GM21528 (cell line): Measurements from ENCODE around the gene PGAP1.

Source experiments
- ATAC-seq: cut with Tn5 transposase; IDR thresholded peaks from one replicate; pipeline ENCODE4 v1.9.1; 2021; ENCODE audit warnings: mild to moderate bottlenecking, moderate library complexity; ENCODE audit not compliant: unreplicated experiment, low FRiP score

PGAP1 gene

DNA sequence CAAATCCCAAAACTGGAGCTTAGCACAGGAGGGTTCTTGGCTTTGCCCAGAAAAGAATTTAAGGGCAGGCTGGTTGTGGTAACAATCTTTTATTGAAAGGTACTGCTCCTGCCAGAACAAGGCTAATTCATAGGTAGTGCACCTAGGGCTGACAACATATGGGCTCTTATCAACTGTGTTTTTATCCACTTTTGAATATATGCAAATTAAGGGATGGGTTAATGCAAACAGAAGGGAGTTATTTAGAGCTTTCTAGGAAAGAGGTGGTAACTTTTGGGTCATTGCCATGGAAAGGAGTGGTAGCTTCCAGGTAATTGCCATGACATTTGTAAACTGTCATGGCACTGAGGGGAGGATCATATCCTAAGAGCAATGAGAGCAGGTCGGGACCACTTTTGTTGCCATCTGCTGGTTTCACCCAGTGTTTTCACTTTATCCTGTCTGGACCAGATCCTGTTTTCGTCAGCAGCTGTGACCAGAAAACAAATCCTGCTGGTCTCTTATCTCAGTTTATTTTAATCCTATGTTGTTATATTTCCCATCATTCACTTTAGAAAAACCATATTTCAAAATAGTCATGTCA lies 118.3 kb downstream of the PGAP1 start:
- ATAC-seq, result no peak

DNA sequence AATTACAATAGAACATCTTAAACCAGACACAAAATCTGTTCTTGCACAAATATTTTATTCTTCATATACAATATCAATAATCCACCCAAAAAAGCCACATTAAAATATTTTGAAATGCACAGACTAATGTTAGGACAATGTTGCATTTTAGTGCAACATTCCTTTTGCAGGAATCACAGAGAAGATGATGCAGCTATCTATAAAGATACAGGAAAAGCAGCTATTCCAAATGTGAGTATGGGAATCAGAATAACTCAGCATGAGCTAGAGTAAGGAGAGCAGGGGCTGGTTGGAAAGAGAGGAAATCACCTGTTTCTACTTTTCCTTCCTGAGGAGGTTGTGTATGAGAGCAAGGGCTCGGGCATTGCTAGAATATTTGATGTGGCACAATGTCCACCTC lies 122.1 kb downstream of the PGAP1 start:
- ATAC-seq, result no peak

GRCh38 chr2:196802401-196802800 lies 124.1 kb downstream of the PGAP1 start:
- no peak for ATAC-seq

- no peak for ATAC-seq
Observed at GRCh38 chr2:196801674-196802261, 124.7 kb downstream of the PGAP1 start.

DNA sequence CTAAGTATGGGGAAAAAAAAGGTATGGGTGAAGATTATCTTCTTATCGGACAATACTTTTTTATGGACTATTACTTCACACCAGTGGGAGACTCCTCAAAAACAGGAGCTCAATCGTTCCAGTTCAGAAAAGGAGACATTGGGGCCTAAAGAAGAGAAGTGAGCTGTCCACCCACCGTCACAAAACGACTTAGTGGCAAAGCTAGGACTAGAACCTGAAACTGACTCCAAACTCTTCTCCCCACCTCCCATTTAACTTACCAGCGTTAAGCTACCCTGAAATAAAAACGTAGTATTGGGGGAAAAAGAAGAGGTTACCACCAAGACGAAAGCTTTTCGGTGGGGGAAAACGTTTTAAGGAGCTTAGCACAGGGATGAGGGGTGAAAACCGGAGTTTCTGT lies 127.5 kb downstream of the PGAP1 start:
- peak; percentile 6 for ATAC-seq

GRCh38 chr2:196792865-196793264 lies 133.6 kb downstream of the PGAP1 start:
- no peak for ATAC-seq

- peak; percentile 66 for ATAC-seq
Observed at GRCh38 chr2:196783431-196784094, 142.9 kb downstream of the PGAP1 start.
